HCT116 (cell line): ENCODE measurements around the gene ZNF581. TPM values are rescaled to one million over a fixed set of nuclear protein-coding genes. Genes with fewer than 3 reads are reported as not detected.

Experiments
- ATAC-seq: fragments of 200-7000 bp; cut with Tn5 transposase; 2 replicates; pipeline ENCODE4 v1.9.1; 2020; ENCODE audit warnings: mild to moderate bottlenecking, moderate library complexity
- BruUV-seq: library from RNA; stranded (reverse); fragments of 400-500 nt; replicated peaks from 2 replicates; lab custom pipeline; 2021; lab: Mats Ljungman, UMichigan
- CTCF ChIA-PET: fragments of 300-600 bp; sonication (Branson Sonifier 250); formaldehyde crosslinking; loops from one replicate; lab custom pipeline; 2021; ENCODE audit warnings: antibody characterized with exemption; lab: Charles Lee
- POLR2A ChIA-PET: fragments of 300-600, 350-600 bp; sonication (Branson Sonifier 250); formaldehyde crosslinking; loops from one replicate; lab custom pipeline; 2021; ENCODE audit warnings: antibody characterized with exemption; lab: Charles Lee
- RAD21 ChIA-PET, 2 experiments: fragments of 300-600 bp; sonication (Branson Sonifier 250); formaldehyde crosslinking; loops; one replicate each; lab custom pipeline; 2023; ENCODE audit warnings: low total read pairs in 2 of 2; ENCODE audit not compliant: uncharacterized antibody in 2 of 2, unreplicated experiment in 2 of 2, low non-redundant PET in 1 of 2; lab: Charles Lee
- DNase-seq: peaks from one replicate; pipeline ENCODE4 v3.0.0-alpha.2; 2010; ENCODE audit warnings: low read depth, low spot score
- H2AFZ ChIP-seq: fragments of 200-600 bp; shearing (Covaris generic), sonication (generic); 2 replicates; pipeline ENCODE4 v1.6.1; 2017; ENCODE audit warnings: low read depth, mixed run types, mixed read lengths, antibody characterized with exemption, low read length; ENCODE audit not compliant: poor library complexity, severe bottlenecking
- H3K27ac ChIP-seq: 2 replicates; pipeline ENCODE4 v1.5.1; 2012; ENCODE audit warnings: low read depth, low read length
- H3K27me3 ChIP-seq: fragments of 200-600 bp; sonication (generic); 2 replicates; pipeline ENCODE4 v1.6.1; 2016; ENCODE audit warnings: mixed run types, low read length, mixed read lengths; ENCODE audit not compliant: insufficient read depth
- H3K36me3 ChIP-seq, 2 experiments: fragments of 200-500 bp in 1 of 2; fragments of 200-600 bp in 1 of 2; sonication (Bioruptor generic) in 1 of 2; sonication (generic) in 1 of 2; 2 replicates each; pipeline versions ENCODE4 v1.5.1 to v1.6.1; 2014 to 2016; ENCODE audit warnings: low read length in 2 of 2, inconsistent platforms in 1 of 2, mixed read lengths in 1 of 2, mixed run types in 1 of 2; ENCODE audit not compliant: insufficient read depth in 2 of 2, control insufficient read depth in 1 of 2
- H3K4me1 ChIP-seq, 2 experiments: fragments of 200-600 bp in 1 of 2; sonication (generic) in 1 of 2; 2 replicates each; pipeline versions ENCODE4 v1.5.1 to v1.6.1; 2012 to 2017; ENCODE audit warnings: low read length in 2 of 2, inconsistent platforms in 1 of 2, mild to moderate bottlenecking in 1 of 2, mixed read lengths in 1 of 2, mixed run types in 1 of 2, moderate library complexity in 1 of 2; ENCODE audit not compliant: insufficient read depth in 2 of 2, control insufficient read depth in 1 of 2
- H3K4me2 ChIP-seq: fragments of 200-600 bp; sonication (generic); 2 replicates; pipeline ENCODE4 v1.6.1; 2017; ENCODE audit warnings: mixed run types, low read length, mixed read lengths
- H3K4me3 ChIP-seq, 2 experiments: fragments of 200-600 bp in 1 of 2; sonication (generic) in 1 of 2; replicated peaks in 1 of 2; 2 replicates each; pipeline ENCODE4 v1.5.1; 2011 to 2016; ENCODE audit warnings: low read length in 2 of 2, control low read depth in 1 of 2, low read depth in 1 of 2, mild to moderate bottlenecking in 1 of 2, mixed read lengths in 1 of 2, mixed run types in 1 of 2
- H3K79me2 ChIP-seq: fragments of 200-600 bp; sonication (generic); 2 replicates; pipeline ENCODE4 v1.6.1; 2017; ENCODE audit warnings: mild to moderate bottlenecking, mixed run types, low read length, moderate library complexity, mixed read lengths; ENCODE audit not compliant: insufficient read depth
- H3K9ac ChIP-seq: fragments of 200-600 bp; sonication (generic); 2 replicates; pipeline ENCODE4 v1.6.1; 2016; ENCODE audit warnings: low read length, mixed read lengths
- H3K9me2 ChIP-seq: fragments of 200-600 bp; sonication (generic), shearing (Covaris generic); 2 replicates; pipeline ENCODE4 v1.6.1; 2017; ENCODE audit warnings: mixed run types, mild to moderate bottlenecking, moderate library complexity; ENCODE audit not compliant: insufficient read depth
- H3K9me3 ChIP-seq, 2 experiments: fragments of 200-500 bp in 1 of 2; fragments of 200-600 bp in 1 of 2; sonication (Bioruptor generic) in 1 of 2; sonication (generic) in 1 of 2; 2 replicates each; pipeline ENCODE4 v1.6.1; 2014 to 2017; ENCODE audit warnings: low read length in 2 of 2, mixed read lengths in 2 of 2, inconsistent platforms in 1 of 2, low read depth in 1 of 2, mild to moderate bottlenecking in 1 of 2, mixed run types in 1 of 2, moderate library complexity in 1 of 2; ENCODE audit not compliant: control insufficient read depth in 1 of 2, insufficient read depth in 1 of 2
- H4K20me1 ChIP-seq: fragments of 200-600 bp; sonication (generic), shearing (Covaris generic); 2 replicates; pipeline ENCODE4 v1.6.1; 2017; ENCODE audit warnings: mixed run types, mild to moderate bottlenecking, moderate library complexity; ENCODE audit not compliant: insufficient read depth
- ATF3 ChIP-seq: IDR thresholded peaks from 2 replicates; pipeline ENCODE4 v1.6.1; 2012
- CBX3 ChIP-seq: IDR thresholded peaks from 2 replicates; pipeline ENCODE4 v1.6.1; 2012; ENCODE audit warnings: low read depth
- CEBPB ChIP-seq: IDR thresholded peaks from 2 replicates; pipeline ENCODE4 v1.6.1; 2012; ENCODE audit warnings: low read depth
- CTCF ChIP-seq, 3 experiments: fragments of 200-600 bp in 1 of 3; sonication (generic) in 1 of 3; IDR thresholded peaks in 2 of 3; conservative IDR thresholded peaks in 1 of 3; 2 replicates each; pipeline ENCODE4 v1.5.1; 2012 to 2017; ENCODE audit warnings: low read depth in 2 of 3, low read length in 2 of 3, antibody characterized with exemption in 1 of 3, borderline replicate concordance in 1 of 3, control low read depth in 1 of 3, mild to moderate bottlenecking in 1 of 3, mixed read lengths in 1 of 3, mixed run types in 1 of 3, moderate library complexity in 1 of 3; ENCODE audit not compliant: insufficient read depth in 1 of 3
- EGR1 ChIP-seq: IDR thresholded peaks from 2 replicates; pipeline ENCODE4 v1.6.1; 2012; ENCODE audit warnings: low read depth
- ELF1 ChIP-seq: IDR thresholded peaks from 2 replicates; pipeline ENCODE4 v1.6.1; 2012; ENCODE audit warnings: low read depth, borderline replicate concordance
- EZH2 ChIP-seq: fragments of 200-600 bp; sonication (generic); IDR thresholded peaks from 2 replicates; pipeline ENCODE4 v1.6.1; 2017; ENCODE audit warnings: antibody characterized with exemption, mixed run types
- EZH2phosphoT487 ChIP-seq: fragments of 200-600 bp; IDR thresholded peaks from 2 replicates; pipeline ENCODE4 v1.6.1; 2018; ENCODE audit warnings: antibody characterized with exemption, borderline replicate concordance
- FOSL1 ChIP-seq: IDR thresholded peaks from 2 replicates; pipeline ENCODE4 v1.6.1; 2012; ENCODE audit warnings: low read depth
- JUND ChIP-seq: IDR thresholded peaks from 2 replicates; pipeline ENCODE4 v1.6.1; 2012
- POLR2A ChIP-seq: IDR thresholded peaks from 2 replicates; pipeline ENCODE4 v1.7.0; 2011; ENCODE audit warnings: borderline replicate concordance; ENCODE audit not compliant: insufficient read depth, insufficient read length; ENCODE audit errors: extremely low read depth
- RAD21 ChIP-seq: IDR thresholded peaks from 2 replicates; pipeline ENCODE4 v1.6.1; 2012; ENCODE audit warnings: low read depth, mild to moderate bottlenecking
- SRF ChIP-seq: IDR thresholded peaks from 2 replicates; pipeline ENCODE4 v1.6.1; 2012; ENCODE audit warnings: low read depth
- TCF7L2 ChIP-seq: IDR thresholded peaks from 2 replicates; pipeline ENCODE4 v1.7.0; 2011; ENCODE audit warnings: borderline replicate concordance, inconsistent platforms; ENCODE audit not compliant: insufficient read depth, insufficient read length; ENCODE audit errors: extremely low read depth
- YY1 ChIP-seq: IDR thresholded peaks from 2 replicates; pipeline ENCODE4 v1.6.1; 2011; ENCODE audit warnings: low read length, low read depth, moderate library complexity, mild to moderate bottlenecking; ENCODE audit not compliant: insufficient replicate concordance; ENCODE audit errors: extremely low read depth
- ZFX ChIP-seq: fragments of 450-650 bp; IDR thresholded peaks from 2 replicates; pipeline ENCODE4 v1.6.1; 2017
- ZNF274 ChIP-seq: fragments of 200-500 bp; sonication (Bioruptor generic); IDR thresholded peaks from 2 replicates; pipeline ENCODE4 v1.6.1; 2014; ENCODE audit warnings: mild to moderate bottlenecking, low read depth, low read length, inconsistent platforms
- intact Hi-C: fragments of 100-400 bp; cut with micrococcal nuclease; formaldehyde crosslinking; loops from 2 replicates; pipeline ENCODE4 v1.10.0; 2022
- total RNA-seq: library from RNA; stranded (reverse); gene quantifications from one replicate; pipeline ENCODE4 v1.2.1, GENCODE V29; 2021; ENCODE audit not compliant: unreplicated experiment
- TF ChIP-seq, protein P1 (sequence below): IDR thresholded peaks from 2 replicates; pipeline ENCODE4 v1.6.1; 2012; ENCODE audit warnings: low read depth

Gene ZNF581
- total RNA-seq, 1 experiment from 2014 or later = 44.4 TPM

GRCh38 chr19:55652311-55653128 lies 9.1 kb downstream of the ZNF581 start:
- Histone ChIP-seq H2AFZ (no peak overlapping the region), H3K9me2 (no peaks in the 10 kb centered on the region), H3K27ac (no peak overlapping the region), H3K4me2 (peak overlapping the region; percentile 79), H3K27me3 (no peaks in the 10 kb centered on the region), H3K9me3 (no peaks in the 10 kb centered on the region), H3K4me1 (peaks cover 16 to 24% of the 10 kb centered on the region in 2 experiments; a peak in 3 of 4 replicates), H3K79me2 (peaks cover 23% of the 10 kb centered on the region), H3K36me3 (peaks cover 0 to 3% of the 10 kb centered on the region in 2 experiments; a peak in 1 of 4 replicates), H3K4me3 (peak overlapping the region; percentile 67 to 87), H3K9ac (peak overlapping the region; percentile 99), H4K20me1 (no peaks in the 10 kb centered on the region; the same call in 1 of the 2 replicates)
- intact Hi-C loops = loop anchor here (1.0 kb wide), 1 partner anchor 20 kb away; no protein-coding TSS in a partner anchor
- TF ChIP-seq POLR2A (no peak), YY1 (no peak), CEBPB (no peak), ZFX (no peak), TCF7L2 (no peak), CBX3 (no peak), ATF3 (no peak), ZNF274 (no peak), ELF1 (no peak), EGR1 (no peak), EZH2 (no peak), EZH2phosphoT487 (no peak), JUND (no peak), RAD21 (no peak), SRF (no peak), CTCF (IDR thresholded peaks at IDR 0.05 in 2 of 3, conservative IDR thresholded peaks at IDR 0.05 in 1 of 3; ENCODE audit: borderline replicate concordance in 1 of 3, insufficient read depth in 1 of 3, low read depth in 2 of 3, low read length in 2 of 3) (no peak), FOSL1 (no peak)
- TF ChIP-seq, protein P1, sequence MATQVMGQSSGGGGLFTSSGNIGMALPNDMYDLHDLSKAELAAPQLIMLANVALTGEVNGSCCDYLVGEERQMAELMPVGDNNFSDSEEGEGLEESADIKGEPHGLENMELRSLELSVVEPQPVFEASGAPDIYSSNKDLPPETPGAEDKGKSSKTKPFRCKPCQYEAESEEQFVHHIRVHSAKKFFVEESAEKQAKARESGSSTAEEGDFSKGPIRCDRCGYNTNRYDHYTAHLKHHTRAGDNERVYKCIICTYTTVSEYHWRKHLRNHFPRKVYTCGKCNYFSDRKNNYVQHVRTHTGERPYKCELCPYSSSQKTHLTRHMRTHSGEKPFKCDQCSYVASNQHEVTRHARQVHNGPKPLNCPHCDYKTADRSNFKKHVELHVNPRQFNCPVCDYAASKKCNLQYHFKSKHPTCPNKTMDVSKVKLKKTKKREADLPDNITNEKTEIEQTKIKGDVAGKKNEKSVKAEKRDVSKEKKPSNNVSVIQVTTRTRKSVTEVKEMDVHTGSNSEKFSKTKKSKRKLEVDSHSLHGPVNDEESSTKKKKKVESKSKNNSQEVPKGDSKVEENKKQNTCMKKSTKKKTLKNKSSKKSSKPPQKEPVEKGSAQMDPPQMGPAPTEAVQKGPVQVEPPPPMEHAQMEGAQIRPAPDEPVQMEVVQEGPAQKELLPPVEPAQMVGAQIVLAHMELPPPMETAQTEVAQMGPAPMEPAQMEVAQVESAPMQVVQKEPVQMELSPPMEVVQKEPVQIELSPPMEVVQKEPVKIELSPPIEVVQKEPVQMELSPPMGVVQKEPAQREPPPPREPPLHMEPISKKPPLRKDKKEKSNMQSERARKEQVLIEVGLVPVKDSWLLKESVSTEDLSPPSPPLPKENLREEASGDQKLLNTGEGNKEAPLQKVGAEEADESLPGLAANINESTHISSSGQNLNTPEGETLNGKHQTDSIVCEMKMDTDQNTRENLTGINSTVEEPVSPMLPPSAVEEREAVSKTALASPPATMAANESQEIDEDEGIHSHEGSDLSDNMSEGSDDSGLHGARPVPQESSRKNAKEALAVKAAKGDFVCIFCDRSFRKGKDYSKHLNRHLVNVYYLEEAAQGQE = no peak
- ChIA-PET CTCF (interaction anchor here (0.6 to 1.0 kb wide), 8 partner anchors 7 to 410 kb away, joined by 3 to 5 read pairs (median 4); partner anchors contain the start of genes FIZ1, ZNF581 and ZNF784), POLR2A (interaction anchor here (0.7 to 2.4 kb wide), 3 partner anchors 10 to 103 kb away, joined by 3 to 9 read pairs (median 5); partner anchors contain the start of gene ZNF581), RAD21 (interaction anchor here in 1 of 2 experiments (0.6 to 0.7 kb wide), 2 partner anchors 168 to 187 kb away, joined by 3 to 4 read pairs; no protein-coding TSS in a partner anchor)
- DNase-seq = no peak
- ATAC-seq = no peak
- BruUV-seq = no TSS peak
